Stimulated activated naive B cell treated with anti-CD40 and anti-IgM and Interleukin-4, amounts not matched to agents 10 μg/mL and 1 μg/mL and 100 μg/mL, for 72 hours (primary cell): ENCODE results near the gene RBM45.
A peak's percentile ranks its signal among the peaks of the same experiment; 100 is the strongest.

Experiments used
- ATAC-seq, 2 donors: fragments of 150-1000 bp; cut with Tn5 transposase; replicated peaks; 2 replicates each; pipeline ENCODE4 v1.10.0; 2021; ENCODE audit warnings: moderate library complexity in 1 of 2
- DNase-seq: peaks from one replicate; pipeline ENCODE4 v3.0.0; 2021
- H3K27ac Mint-ChIP-seq: one replicate; pipeline ENCODE4 v1.8.0; 2022; ENCODE audit warnings: mild to moderate bottlenecking, mixed read lengths
- H3K27me3 Mint-ChIP-seq, 2 donors: one replicate each; pipeline ENCODE4 v1.8.0; 2022; ENCODE audit warnings: mixed read lengths in 2 of 2
- H3K36me3 Mint-ChIP-seq, 2 donors: one replicate each; pipeline ENCODE4 v1.8.0; 2022; ENCODE audit warnings: mixed read lengths in 2 of 2, mild to moderate bottlenecking in 1 of 2
- H3K4me1 Mint-ChIP-seq, 2 donors: one replicate each; pipeline ENCODE4 v1.8.0; 2022; ENCODE audit warnings: mixed read lengths in 2 of 2, mild to moderate bottlenecking in 1 of 2
- H3K4me3 Mint-ChIP-seq, 2 donors: one replicate each; pipeline ENCODE4 v1.8.0; 2022; ENCODE audit warnings: mild to moderate bottlenecking in 2 of 2, mixed read lengths in 2 of 2, moderate library complexity in 1 of 2
- H3K9me3 Mint-ChIP-seq, 2 donors: one replicate each; pipeline ENCODE4 v1.8.0; 2022; ENCODE audit warnings: mixed read lengths in 2 of 2, mild to moderate bottlenecking in 1 of 2

The RBM45 gene

DNA sequence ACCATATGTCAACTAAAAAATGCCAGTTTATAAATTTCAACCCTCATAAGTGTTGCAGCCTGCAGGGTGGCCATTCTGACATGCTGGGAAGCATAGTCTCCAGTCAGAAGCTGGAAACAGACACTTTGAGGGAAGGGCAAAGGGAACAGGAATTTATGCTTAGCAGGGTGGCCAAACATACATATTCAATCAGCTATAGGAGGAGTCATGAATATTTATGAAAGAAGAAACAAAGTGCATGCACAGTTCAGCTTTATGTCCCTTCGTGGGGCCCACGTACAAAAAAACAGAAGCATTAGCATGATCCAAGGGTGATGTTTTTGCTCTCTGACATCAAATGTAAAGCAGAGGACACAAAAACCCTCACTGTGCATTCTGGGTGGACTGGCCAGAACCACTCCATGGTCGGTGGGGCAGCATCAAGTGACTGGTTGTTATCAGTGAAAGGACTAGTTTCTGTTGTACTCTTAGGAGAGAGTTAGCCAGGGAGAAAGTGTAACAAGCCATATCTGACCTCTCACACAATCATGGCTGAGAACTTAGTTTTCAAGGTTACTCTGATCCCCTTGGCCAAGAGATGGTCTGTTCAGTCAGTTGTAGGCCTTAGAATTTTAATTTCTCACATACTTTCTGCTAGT lies 29.7 kb upstream of the RBM45 start:
- H3K9me3 Mint-ChIP-seq: peaks cover 0 to 3% of the 10 kb centered on the region in 2 donors
- H3K27ac Mint-ChIP-seq: no peak overlapping the region
- no peaks in the 10 kb centered on the region for H3K36me3 Mint-ChIP-seq
- H3K4me1 Mint-ChIP-seq: no peaks in the 10 kb centered on the region
- peaks cover 7 to 17% of the 10 kb centered on the region in 2 donors for H3K27me3 Mint-ChIP-seq
- ATAC-seq (no peak), DNase-seq (no peak)
- no peak overlapping the region for H3K4me3 Mint-ChIP-seq

DNA sequence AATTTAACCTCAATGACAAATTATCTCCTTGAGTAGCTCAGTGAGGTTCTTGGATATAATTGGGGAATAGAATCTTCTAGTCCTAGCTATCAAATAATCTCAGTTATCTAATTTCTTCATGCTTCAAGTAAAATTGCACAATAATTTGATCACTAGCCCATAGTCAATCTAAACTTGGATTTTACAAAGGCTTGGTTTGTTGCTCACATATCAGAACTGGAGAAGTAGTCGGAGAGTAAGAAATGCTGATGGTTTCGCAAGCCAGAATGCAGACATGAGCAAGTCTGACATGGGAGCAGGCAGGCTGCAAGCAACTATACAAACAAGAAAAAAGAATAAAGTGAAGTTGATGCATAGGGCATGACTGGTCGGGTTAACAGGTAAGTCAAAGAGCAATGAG lies 28.0 kb upstream of the RBM45 start:
- no peak overlapping the region for H3K27ac Mint-ChIP-seq
- no peaks in the 10 kb centered on the region for H3K4me1 Mint-ChIP-seq
- H3K27me3 Mint-ChIP-seq: peaks cover 7 to 17% of the 10 kb centered on the region in 2 donors
- H3K4me3 Mint-ChIP-seq: no peak overlapping the region
- ATAC-seq: no peak
- no peak for DNase-seq
- peaks cover 0 to under 1% of the 10 kb centered on the region in 2 donors for H3K9me3 Mint-ChIP-seq
- H3K36me3 Mint-ChIP-seq: no peaks in the 10 kb centered on the region

DNA sequence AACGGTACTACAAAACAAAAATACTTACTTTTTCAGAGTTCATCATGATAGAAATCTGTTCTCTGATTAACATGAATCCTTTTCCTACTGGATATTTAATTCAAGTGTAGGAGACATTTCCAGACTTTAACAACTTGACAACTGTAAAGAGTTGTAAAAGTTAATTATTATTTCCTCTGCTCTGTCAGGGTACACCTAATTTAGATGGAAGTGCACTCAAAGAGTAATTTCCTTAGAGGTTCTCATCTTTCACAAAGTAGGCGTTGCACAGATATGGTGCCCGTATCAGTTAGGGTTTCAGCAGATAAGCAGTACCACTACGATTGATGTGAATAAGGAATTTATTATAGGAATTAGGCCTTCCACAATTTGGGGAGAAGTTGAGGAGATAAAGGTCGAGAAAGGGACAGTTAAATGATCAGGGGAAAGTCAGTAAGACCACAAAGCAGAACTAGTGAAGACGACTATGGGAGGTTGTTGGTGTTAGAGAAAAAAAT lies 23.4 kb upstream of the RBM45 start:
- H3K27me3 Mint-ChIP-seq: peaks cover 8 to 13% of the 10 kb centered on the region in 2 donors
- no peak overlapping the region for H3K27ac Mint-ChIP-seq

DNA sequence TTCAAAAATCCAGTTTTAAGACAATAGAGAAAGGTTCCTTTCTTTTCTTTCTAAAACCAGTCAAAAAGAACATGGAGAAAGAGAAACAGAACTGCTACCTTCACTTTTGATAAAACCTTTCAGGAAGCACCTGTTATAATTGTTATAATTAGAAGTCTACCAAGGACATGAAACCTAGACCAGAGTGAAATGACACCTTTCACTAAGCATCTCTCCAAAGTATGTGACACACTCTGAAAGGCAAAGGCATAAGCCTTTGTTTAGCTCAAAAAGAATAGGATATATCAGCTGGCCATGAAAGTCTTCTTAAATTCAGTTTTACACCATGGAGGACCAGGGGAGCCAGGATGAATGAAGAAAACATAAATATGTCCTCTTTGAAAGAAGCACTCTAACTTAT lies 18.8 kb upstream of the RBM45 start:
- Mint-ChIP-seq H3K4me3 (no peak overlapping the region), H3K27ac (no peak overlapping the region), H3K9me3 (peaks cover 3 to 5% of the 10 kb centered on the region in 2 donors), H3K36me3 (peaks cover 0 to 2% of the 10 kb centered on the region in 2 donors), H3K27me3 (peaks cover 6 to 10% of the 10 kb centered on the region in 2 donors), H3K4me1 (no peaks in the 10 kb centered on the region)
- ATAC-seq: no peak
- no peak for DNase-seq

More for the DNA sequence above, 23.4 kb upstream of the RBM45 start:
- Mint-ChIP-seq H3K4me1 (no peaks in the 10 kb centered on the region), H3K9me3 (no peaks in the 10 kb centered on the region), H3K4me3 (no peak overlapping the region), H3K36me3 (no peaks in the 10 kb centered on the region)
- ATAC-seq (no peak), DNase-seq (no peak)

DNA sequence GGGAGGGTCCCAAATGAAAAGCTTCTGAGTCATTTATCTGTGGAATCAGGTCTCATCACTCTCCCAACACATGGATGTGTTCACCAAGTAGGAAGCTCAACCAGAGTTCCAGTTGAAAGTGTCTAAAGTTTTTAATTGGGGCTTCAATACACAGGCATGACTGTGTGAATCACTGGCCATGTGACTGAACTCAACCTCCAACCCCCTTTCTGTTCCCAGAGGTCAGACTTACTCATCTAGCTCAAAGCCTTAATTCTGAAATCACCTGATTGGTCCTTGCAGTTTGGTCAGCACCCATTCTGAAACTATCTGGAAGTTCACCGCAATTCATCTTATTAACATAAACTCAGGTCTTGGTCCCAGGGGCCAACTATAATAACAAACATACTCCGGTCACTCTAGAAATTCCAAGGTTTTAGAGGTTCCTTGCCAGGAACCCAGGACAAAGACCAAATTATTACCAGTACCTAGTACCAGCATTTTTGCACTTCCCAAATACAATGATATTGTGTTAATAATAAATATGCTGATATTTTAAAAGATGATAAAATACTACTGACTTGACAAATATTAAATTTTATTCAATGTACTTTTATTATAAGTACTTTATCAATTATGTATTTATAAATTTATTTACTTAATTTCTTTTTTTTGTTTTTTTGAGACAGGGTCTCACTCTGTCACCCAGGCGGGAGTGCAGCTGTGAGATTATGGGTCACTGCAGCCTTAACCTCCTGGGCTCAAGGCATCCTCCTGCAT lies 10.7 kb upstream of the RBM45 start:
- Mint-ChIP-seq H3K36me3 (peaks cover 0 to 2% of the 10 kb centered on the region in 2 donors), H3K27ac (no peak overlapping the region), H3K4me3 (no peak overlapping the region), H3K9me3 (peaks cover 1 to 3% of the 10 kb centered on the region in 2 donors), H3K27me3 (peaks cover 4 to 9% of the 10 kb centered on the region in 2 donors), H3K4me1 (no peaks in the 10 kb centered on the region)
- no peak for DNase-seq
- ATAC-seq: no peak

DNA sequence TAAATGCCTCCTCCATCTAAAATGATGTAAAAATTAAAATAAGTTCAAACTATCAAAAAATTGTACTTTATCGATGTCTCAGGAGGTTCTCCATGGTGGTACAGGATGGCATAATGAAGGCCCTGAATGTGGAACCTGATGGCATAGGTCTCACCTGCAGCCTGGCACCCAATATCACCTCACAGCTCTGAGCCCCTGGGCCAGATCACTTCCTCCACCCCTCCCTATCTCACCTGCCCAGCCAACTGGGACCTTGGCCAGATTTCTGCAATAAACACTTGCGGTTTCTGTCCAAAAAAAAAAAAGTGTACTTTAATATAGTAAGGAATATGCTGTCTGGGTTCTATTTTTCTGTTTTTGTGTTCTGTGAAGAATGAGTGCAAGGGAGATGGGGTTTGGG lies 6.7 kb upstream of the RBM45 start:
- peaks cover 0 to 4% of the 10 kb centered on the region in 2 donors for H3K27me3 Mint-ChIP-seq
- no peaks in the 10 kb centered on the region for H3K36me3 Mint-ChIP-seq
- ATAC-seq (no peak), DNase-seq (no peak)
- no peaks in the 10 kb centered on the region for H3K9me3 Mint-ChIP-seq
- H3K4me3 Mint-ChIP-seq: no peak overlapping the region
- peaks cover 0 to 2% of the 10 kb centered on the region in 2 donors for H3K4me1 Mint-ChIP-seq
- no peak overlapping the region for H3K27ac Mint-ChIP-seq

DNA sequence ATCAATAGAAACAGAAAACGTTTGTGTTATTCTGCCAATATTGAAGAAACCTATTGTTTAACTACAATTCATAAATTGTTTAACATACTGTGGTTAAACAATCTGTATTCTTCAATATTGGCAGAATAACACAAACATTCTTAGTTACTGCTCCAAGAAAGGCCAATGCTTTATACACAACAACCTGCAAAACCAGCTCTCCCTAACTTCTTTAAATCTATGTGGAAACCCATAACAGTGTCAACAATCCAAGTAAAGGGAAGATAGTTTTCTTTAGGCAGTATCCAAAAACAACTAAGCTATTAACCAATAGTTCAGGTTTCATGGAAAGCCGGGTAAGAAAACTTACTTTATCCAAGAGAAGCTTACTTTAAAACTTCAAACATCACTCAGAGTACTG lies 6.2 kb upstream of the RBM45 start:
- Mint-ChIP-seq H3K9me3 (no peaks in the 10 kb centered on the region), H3K4me3 (no peak overlapping the region), H3K4me1 (peaks cover 0 to 2% of the 10 kb centered on the region in 2 donors), H3K27ac (no peak overlapping the region), H3K36me3 (no peaks in the 10 kb centered on the region), H3K27me3 (peaks cover 0 to 4% of the 10 kb centered on the region in 2 donors)
- DNase-seq (no peak), ATAC-seq (no peak)

DNA sequence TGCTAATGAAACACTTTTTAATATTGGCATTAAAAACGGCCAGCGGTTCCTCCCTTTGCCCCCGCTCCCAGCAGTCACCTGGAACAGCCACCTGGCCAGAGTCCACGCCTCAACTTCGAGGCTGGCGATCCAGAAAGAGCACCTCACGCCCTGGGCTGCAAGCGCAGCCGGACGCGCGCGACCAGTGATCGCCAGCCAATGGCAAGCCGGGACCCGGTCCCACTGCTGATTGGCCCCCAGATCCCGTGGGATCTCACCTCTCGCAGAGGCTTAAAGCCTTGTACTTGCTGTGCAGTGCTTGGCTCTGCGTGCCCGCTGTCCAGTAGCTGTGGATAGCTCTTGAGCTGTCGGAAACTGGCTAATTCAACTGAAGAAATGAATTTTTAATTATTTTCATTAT lies 4.1 kb upstream of the RBM45 start:
- ATAC-seq: no peak
- Mint-ChIP-seq H3K9me3 (peaks cover 2 to 4% of the 10 kb centered on the region in 2 donors), H3K36me3 (peaks cover 0 to 3% of the 10 kb centered on the region in 2 donors), H3K27ac (no peak overlapping the region), H3K27me3 (peaks cover 0 to 4% of the 10 kb centered on the region in 2 donors), H3K4me3 (no peak overlapping the region), H3K4me1 (peaks cover 9 to 16% of the 10 kb centered on the region in 2 donors)
- DNase-seq: no peak

DNA sequence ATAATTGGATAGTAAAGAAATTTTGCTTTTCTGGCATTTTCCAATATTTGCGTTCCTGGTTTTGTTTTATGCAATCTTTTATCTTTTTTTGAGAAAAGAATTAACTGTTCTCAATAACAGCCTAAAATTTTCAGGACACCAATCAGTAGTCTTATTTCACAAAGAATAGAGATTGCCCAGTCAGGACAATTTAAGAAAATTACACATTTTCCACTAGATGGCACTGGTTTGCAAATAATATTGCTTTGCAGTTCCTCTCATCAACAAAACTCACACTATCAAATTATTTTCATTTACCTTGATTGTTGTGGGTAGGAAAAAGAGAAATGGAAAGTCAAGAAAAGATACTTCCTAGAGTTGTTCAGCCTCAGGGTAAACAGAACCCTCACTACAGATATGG lies 2.4 kb upstream of the RBM45 start:
- peaks cover 11 to 27% of the 10 kb centered on the region in 2 donors for H3K4me1 Mint-ChIP-seq
- no peak overlapping the region for H3K27ac Mint-ChIP-seq
- peaks cover 0 to 3% of the 10 kb centered on the region in 2 donors for H3K36me3 Mint-ChIP-seq
- DNase-seq: no peak
- H3K4me3 Mint-ChIP-seq: no peak overlapping the region
- ATAC-seq: no peak
- peaks cover 2 to 4% of the 10 kb centered on the region in 2 donors for H3K9me3 Mint-ChIP-seq
- no peaks in the 10 kb centered on the region for H3K27me3 Mint-ChIP-seq

DNA sequence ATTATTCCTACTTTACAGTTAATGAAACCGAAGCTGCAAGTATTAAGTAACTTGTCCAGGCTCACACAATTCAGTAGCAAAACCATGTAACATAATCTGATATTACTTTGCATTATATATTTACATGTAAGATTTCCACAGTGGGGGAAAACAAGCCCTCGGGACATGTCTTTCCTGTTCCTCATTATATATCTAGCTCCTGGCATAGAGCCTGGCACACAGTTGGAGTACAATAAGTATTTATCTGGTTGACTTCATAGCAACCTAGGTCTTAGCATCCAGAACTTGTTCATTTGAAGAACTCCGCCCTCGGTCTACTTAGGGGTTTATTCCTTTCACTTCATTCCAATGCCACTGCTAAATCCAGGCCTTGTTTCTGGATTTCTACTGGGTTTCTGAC lies 1.6 kb upstream of the RBM45 start:
- no peak for ATAC-seq
- Mint-ChIP-seq H3K4me3 (no peak overlapping the region), H3K4me1 (peaks cover 11 to 27% of the 10 kb centered on the region in 2 donors)

DNA sequence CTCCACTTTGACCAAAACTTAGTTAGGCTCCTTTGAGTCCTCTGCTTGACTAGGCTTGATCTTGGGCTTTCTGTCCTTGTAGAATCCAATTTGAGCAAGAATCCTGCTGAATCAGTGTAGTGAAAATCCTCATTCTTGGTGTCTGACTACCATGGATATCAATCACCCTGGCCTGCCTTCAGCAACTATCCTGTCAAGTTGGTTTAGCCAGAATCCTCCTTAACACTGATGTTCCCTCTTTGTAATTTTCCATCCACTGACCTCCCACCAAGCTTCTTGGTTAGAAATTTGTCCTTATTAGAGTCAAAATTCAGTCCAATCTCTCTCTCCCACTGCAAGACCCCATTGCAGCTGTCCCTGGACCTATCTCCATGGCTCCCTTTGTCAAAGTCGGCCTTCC lies 494 bp upstream of the RBM45 start:
- DNase-seq (no peak), ATAC-seq (peak; percentile 2 to 9)
- no peaks in the 10 kb centered on the region for H3K27me3 Mint-ChIP-seq
- peaks cover 0 to 3% of the 10 kb centered on the region in 2 donors for H3K36me3 Mint-ChIP-seq
- H3K4me3 Mint-ChIP-seq: peak overlapping the region; percentile 94 to 96
- peaks cover 2 to 4% of the 10 kb centered on the region in 2 donors for H3K9me3 Mint-ChIP-seq
- H3K27ac Mint-ChIP-seq: no peak overlapping the region
- H3K4me1 Mint-ChIP-seq: peaks cover 11 to 27% of the 10 kb centered on the region in 2 donors

More for the DNA sequence above, 1.6 kb upstream of the RBM45 start:
- no peak overlapping the region for H3K27ac Mint-ChIP-seq
- DNase-seq: no peak
- peaks cover 0 to 3% of the 10 kb centered on the region in 2 donors for H3K36me3 Mint-ChIP-seq
- no peaks in the 10 kb centered on the region for H3K27me3 Mint-ChIP-seq
- H3K9me3 Mint-ChIP-seq: peaks cover 2 to 4% of the 10 kb centered on the region in 2 donors

DNA sequence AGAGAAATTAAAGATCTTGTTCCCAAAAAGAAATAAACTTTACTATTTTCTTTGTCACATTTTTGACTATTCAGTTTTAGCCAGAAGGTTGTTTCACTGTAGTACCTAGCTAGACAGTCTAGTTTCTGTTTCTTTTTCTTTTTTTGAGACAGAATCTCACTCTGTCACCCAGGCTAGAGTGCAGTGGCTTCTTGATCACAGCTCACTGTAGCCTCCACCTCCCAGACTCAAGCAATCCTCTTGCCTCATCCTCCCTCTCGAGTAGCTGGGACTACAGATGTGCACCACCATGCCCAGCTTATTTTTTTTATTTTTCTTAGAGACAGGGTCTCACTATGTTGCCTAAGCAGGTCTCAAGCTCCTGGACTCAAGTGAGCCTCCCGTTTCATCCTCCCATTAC lies 2.2 kb downstream of the RBM45 start:
- Mint-ChIP-seq H3K36me3 (peaks cover 3 to 8% of the 10 kb centered on the region in 2 donors), H3K4me1 (peaks cover 11 to 27% of the 10 kb centered on the region in 2 donors), H3K4me3 (no peak overlapping the region), H3K27me3 (no peaks in the 10 kb centered on the region), H3K9me3 (peaks cover 2 to 4% of the 10 kb centered on the region in 2 donors), H3K27ac (no peak overlapping the region)
- ATAC-seq: no peak
- no peak for DNase-seq

DNA sequence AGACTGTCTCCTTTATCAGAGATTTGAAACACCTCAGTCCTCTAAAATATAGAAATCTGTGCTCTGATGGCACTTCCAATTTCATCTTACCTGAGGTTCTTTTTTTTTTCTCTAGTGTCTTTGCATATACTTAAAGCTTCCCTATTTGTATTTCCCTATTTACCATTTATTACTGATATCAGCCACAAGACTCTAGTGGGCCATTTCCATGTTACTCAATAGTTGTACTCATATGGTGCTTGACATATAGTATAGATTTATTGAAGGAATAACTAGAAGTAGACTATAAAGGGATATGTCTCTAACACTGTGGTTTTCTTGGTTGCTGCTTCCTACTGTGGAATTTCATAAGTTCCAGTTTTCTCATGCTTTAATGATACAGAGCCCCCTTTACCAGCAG lies 3.0 kb downstream of the RBM45 start:
- peaks cover 8 to 13% of the 10 kb centered on the region in 2 donors for H3K36me3 Mint-ChIP-seq
- peaks cover 9 to 27% of the 10 kb centered on the region in 2 donors for H3K4me1 Mint-ChIP-seq
- H3K27ac Mint-ChIP-seq: no peak overlapping the region
- H3K4me3 Mint-ChIP-seq: no peak overlapping the region
- DNase-seq (no peak), ATAC-seq (no peak)
- H3K27me3 Mint-ChIP-seq: no peaks in the 10 kb centered on the region
- H3K9me3 Mint-ChIP-seq: peaks cover 2 to 4% of the 10 kb centered on the region in 2 donors

DNA sequence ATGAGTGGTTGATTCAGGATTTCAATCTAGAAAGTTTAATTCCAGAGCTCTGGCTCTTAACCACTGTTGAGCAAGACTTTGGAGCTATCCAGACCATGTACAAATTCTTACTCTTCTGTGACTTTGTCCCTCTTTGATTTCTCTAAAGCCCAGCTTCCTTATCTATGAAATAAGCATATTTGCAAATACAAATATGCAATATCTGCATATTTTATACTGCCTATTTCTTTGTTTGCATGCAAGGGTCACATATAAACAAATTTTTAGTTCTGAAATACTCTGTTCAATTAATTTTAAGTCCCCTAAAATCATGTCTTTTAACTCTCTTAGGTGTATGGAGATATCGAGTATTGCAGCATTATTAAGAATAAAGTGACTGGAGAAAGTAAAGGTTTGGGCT lies 5.5 kb downstream of the RBM45 start:
- ATAC-seq: no peak
- H3K27ac Mint-ChIP-seq: no peak overlapping the region
- H3K36me3 Mint-ChIP-seq: peaks cover 20 to 25% of the 10 kb centered on the region in 2 donors

More for the DNA sequence above, 5.5 kb downstream of the RBM45 start:
- H3K4me3 Mint-ChIP-seq: no peak overlapping the region
- no peak for DNase-seq
- no peaks in the 10 kb centered on the region for H3K9me3 Mint-ChIP-seq
- H3K27me3 Mint-ChIP-seq: no peaks in the 10 kb centered on the region
- peaks cover 5 to 16% of the 10 kb centered on the region in 2 donors for H3K4me1 Mint-ChIP-seq
